Measurements from ENCODE around the gene ARFGAP1.

ARFGAP1 gene

GRCh38 chr20:63238031-63238430 is 34.6 kb upstream of the ARFGAP1 start:
- H3K4me3 ChIP-seq (ENCODE audit: low read depth, low read length) = no peak overlapping the region
- H3K27me3 ChIP-seq (ENCODE audit: insufficient read depth, low read depth, severe bottlenecking) = no peaks in the 10 kb centered on the region
- H3K27ac ChIP-seq = no peak overlapping the region
- no peaks in the 10 kb centered on the region for H3K36me3 ChIP-seq
- no peak for DNase-seq
- no peaks in the 10 kb centered on the region for H3K9me3 ChIP-seq (ENCODE audit: severe bottlenecking)
- TF ChIP-seq, protein P1, sequence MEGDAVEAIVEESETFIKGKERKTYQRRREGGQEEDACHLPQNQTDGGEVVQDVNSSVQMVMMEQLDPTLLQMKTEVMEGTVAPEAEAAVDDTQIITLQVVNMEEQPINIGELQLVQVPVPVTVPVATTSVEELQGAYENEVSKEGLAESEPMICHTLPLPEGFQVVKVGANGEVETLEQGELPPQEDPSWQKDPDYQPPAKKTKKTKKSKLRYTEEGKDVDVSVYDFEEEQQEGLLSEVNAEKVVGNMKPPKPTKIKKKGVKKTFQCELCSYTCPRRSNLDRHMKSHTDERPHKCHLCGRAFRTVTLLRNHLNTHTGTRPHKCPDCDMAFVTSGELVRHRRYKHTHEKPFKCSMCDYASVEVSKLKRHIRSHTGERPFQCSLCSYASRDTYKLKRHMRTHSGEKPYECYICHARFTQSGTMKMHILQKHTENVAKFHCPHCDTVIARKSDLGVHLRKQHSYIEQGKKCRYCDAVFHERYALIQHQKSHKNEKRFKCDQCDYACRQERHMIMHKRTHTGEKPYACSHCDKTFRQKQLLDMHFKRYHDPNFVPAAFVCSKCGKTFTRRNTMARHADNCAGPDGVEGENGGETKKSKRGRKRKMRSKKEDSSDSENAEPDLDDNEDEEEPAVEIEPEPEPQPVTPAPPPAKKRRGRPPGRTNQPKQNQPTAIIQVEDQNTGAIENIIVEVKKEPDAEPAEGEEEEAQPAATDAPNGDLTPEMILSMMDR (IDR thresholded peaks at IDR 0.05; ENCODE audit: low read depth, low read length) = no peak

- TF ChIP-seq, protein P1 (IDR thresholded peaks at IDR 0.05; ENCODE audit: low read depth, low read length) = peak; percentile 40; the same call in 1 of the 2 replicates
- no peaks in the 10 kb centered on the region for H3K9me3 ChIP-seq (ENCODE audit: severe bottlenecking)
- DNase-seq = peak; percentile 46
- H3K27me3 ChIP-seq (ENCODE audit: insufficient read depth, low read depth, severe bottlenecking) = no peaks in the 10 kb centered on the region
- no peaks in the 10 kb centered on the region for H3K36me3 ChIP-seq
- H3K27ac ChIP-seq = no peak overlapping the region
- H3K4me3 ChIP-seq (ENCODE audit: low read depth, low read length) = no peak overlapping the region
Measured at GRCh38 chr20:63238514-63239125, 34.0 kb upstream of the ARFGAP1 start.

DNA sequence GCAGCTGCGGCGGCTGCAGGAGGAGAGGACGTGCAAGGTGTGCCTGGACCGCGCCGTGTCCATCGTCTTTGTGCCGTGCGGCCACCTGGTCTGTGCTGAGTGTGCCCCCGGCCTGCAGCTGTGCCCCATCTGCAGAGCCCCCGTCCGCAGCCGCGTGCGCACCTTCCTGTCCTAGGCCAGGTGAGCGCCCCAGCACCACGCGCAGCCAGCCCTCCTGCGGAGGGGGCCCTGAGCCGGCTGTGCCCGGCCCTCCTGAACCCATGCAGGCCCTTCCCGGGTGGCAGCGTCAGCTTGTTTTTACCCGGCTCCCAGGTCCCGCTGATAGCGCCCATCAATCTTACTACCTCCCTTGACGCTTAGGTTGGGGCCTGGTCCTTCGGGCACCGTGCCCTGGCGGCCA is 33.2 kb upstream of the ARFGAP1 start:
- H3K27me3 ChIP-seq (ENCODE audit: insufficient read depth, low read depth, severe bottlenecking) = no peaks in the 10 kb centered on the region
- H3K36me3 ChIP-seq = no peaks in the 10 kb centered on the region
- no peak overlapping the region for H3K4me3 ChIP-seq (ENCODE audit: low read depth, low read length)
- TF ChIP-seq, protein P1 (IDR thresholded peaks at IDR 0.05; ENCODE audit: low read depth, low read length) = no peak
- no peak for DNase-seq
- H3K9me3 ChIP-seq (ENCODE audit: severe bottlenecking) = no peaks in the 10 kb centered on the region
- no peak overlapping the region for H3K27ac ChIP-seq

DNA sequence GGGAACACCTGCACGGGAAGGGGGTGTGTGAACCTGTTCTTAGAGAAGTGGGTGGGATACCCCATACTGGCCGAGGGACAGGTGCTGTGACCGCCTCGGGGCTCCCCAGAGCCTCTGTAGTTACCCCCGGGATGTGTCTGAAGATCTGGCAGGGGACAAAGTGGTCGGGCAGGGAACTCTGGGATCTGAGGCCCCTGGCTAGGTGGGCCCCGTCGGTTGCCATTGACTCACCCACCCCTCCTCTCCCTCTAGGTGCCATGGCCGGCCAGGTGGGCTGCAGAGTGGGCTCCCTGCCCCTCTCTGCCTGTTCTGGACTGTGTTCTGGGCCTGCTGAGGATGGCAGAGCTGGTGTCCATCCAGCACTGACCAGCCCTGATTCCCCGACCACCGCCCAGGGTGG is 32.6 kb upstream of the ARFGAP1 start:
- no peaks in the 10 kb centered on the region for H3K27me3 ChIP-seq (ENCODE audit: insufficient read depth, low read depth, severe bottlenecking)
- TF ChIP-seq, protein P1 (IDR thresholded peaks at IDR 0.05; ENCODE audit: low read depth, low read length) = no peak
- no peaks in the 10 kb centered on the region for H3K36me3 ChIP-seq
- no peak overlapping the region for H3K27ac ChIP-seq
- no peaks in the 10 kb centered on the region for H3K9me3 ChIP-seq (ENCODE audit: severe bottlenecking)
- no peak overlapping the region for H3K4me3 ChIP-seq (ENCODE audit: low read depth, low read length)
- no peak for DNase-seq

GRCh38 chr20:63241272-63241671 is 31.3 kb upstream of the ARFGAP1 start:
- Histone ChIP-seq H3K27ac (no peak overlapping the region), H3K9me3 (ENCODE audit: severe bottlenecking) (no peaks in the 10 kb centered on the region), H3K36me3 (no peaks in the 10 kb centered on the region), H3K27me3 (ENCODE audit: insufficient read depth, low read depth, severe bottlenecking) (no peaks in the 10 kb centered on the region), H3K4me3 (ENCODE audit: low read depth, low read length) (no peak overlapping the region)
- no peak for DNase-seq
- TF ChIP-seq, protein P1 (IDR thresholded peaks at IDR 0.05; ENCODE audit: low read depth, low read length) = no peak

DNA sequence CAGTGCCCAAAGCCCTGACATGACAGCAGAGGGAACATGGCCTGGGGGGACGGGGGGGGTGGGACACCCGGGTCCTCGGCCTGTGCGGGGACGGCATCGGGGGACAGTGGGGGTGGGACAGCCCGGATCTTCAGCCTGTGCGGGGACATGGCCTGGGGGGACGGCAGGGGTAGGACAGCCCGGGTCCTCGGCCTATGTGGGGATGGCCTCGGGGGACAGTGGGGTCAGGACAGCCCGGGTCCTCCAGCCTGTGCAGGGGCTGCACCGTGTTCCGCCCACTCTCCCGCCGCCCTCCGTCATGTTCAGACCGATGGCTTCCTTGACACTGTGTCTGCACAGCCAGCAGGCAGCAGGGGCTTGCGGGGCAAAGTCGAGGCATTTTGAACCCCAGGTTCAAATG is 29.9 kb upstream of the ARFGAP1 start:
- H3K9me3 ChIP-seq (ENCODE audit: severe bottlenecking) = no peaks in the 10 kb centered on the region
- no peak overlapping the region for H3K27ac ChIP-seq
- H3K4me3 ChIP-seq (ENCODE audit: low read depth, low read length) = no peak overlapping the region
- H3K36me3 ChIP-seq = no peaks in the 10 kb centered on the region
- TF ChIP-seq, protein P1 (IDR thresholded peaks at IDR 0.05; ENCODE audit: low read depth, low read length) = no peak
- no peak for DNase-seq
- H3K27me3 ChIP-seq (ENCODE audit: insufficient read depth, low read depth, severe bottlenecking) = no peaks in the 10 kb centered on the region

Measured in WERI-Rb-1 (cell line).